ENCODE results near the gene KRTAP12-1.

Gene KRTAP12-1

GRCh38 chr21:44713130-44713529 lies 31.2 kb upstream of the KRTAP12-1 start:
- TF ChIP-seq, protein P1, sequence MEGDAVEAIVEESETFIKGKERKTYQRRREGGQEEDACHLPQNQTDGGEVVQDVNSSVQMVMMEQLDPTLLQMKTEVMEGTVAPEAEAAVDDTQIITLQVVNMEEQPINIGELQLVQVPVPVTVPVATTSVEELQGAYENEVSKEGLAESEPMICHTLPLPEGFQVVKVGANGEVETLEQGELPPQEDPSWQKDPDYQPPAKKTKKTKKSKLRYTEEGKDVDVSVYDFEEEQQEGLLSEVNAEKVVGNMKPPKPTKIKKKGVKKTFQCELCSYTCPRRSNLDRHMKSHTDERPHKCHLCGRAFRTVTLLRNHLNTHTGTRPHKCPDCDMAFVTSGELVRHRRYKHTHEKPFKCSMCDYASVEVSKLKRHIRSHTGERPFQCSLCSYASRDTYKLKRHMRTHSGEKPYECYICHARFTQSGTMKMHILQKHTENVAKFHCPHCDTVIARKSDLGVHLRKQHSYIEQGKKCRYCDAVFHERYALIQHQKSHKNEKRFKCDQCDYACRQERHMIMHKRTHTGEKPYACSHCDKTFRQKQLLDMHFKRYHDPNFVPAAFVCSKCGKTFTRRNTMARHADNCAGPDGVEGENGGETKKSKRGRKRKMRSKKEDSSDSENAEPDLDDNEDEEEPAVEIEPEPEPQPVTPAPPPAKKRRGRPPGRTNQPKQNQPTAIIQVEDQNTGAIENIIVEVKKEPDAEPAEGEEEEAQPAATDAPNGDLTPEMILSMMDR (IDR thresholded peaks at IDR 0.05; ENCODE audit: extremely low read depth, insufficient read depth, missing control alignments), result no peak
- in situ Hi-C loops (cut with MboI; ENCODE audit: low pct_unique_long_range_greater_than_20kb, low sequenced_read_pairs, unreplicated experiment), result loop anchor here (10.0 kb wide), 1 partner anchor 62 kb away; no protein-coding TSS in a partner anchor
- DNase-seq (ENCODE audit: low spot score), result no peak

GRCh38 chr21:44712203-44713028 lies 30.5 kb upstream of the KRTAP12-1 start:
- in situ Hi-C loops (cut with MboI; ENCODE audit: low pct_unique_long_range_greater_than_20kb, low sequenced_read_pairs, unreplicated experiment), result loop anchor here (10.0 kb wide), 1 partner anchor 62 kb away; no protein-coding TSS in a partner anchor
- TF ChIP-seq, protein P1 (IDR thresholded peaks at IDR 0.05; ENCODE audit: extremely low read depth, insufficient read depth, missing control alignments), result no peak
- no peak for DNase-seq (ENCODE audit: low spot score)

DNA sequence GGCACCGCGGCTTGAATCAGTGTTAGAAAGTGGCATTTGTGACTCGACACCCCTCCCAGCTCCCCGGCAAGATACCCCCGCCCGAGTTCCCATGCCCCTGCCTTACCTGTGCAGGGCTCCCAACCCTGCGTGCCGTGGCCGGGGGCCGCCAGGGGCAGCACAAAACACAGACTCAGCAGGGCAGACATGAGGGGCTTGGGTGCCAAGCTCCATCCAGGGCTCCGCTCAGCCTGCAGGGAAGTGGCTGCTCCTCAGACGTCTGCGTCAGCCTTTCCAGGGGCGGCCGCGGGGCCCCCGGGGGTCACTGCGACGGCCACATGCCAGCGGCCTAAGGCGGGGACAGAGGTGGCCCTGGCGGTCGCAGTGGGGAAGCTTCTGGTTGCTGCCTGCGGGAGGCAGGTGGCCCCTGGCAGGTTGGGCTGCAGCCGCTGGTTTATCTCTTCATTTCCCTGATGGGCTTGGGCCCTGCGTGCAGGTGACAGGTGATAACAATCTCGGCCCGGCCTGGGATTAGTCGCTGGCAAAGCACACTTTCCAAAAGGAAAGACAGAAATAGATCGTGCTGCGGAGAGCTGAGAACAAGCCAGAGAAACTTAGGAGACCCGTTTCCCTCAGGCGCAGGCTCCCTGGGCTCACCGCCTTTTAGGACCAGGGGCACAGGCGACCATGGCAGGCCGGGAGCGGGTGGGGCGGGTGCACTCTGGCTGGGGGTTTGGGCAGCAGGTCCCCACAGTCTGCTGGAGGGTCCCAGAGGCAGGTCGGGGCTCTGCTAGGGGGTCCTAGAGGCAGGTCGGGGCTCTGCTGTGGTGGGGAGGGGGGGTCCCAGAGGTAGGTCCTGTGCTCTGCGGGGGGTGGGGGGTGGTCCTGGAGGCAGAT lies 29.6 kb upstream of the KRTAP12-1 start, which contains the start of gene TSPEAR:
TSPEAR (minus strand) TSS at position 246 of the 876 bp plus-strand sequence; CDS start at position 188, 58 bp downstream.
- DNase-seq (ENCODE audit: low spot score), result no peak
- in situ Hi-C loops (cut with MboI; ENCODE audit: low pct_unique_long_range_greater_than_20kb, low sequenced_read_pairs, unreplicated experiment), result loop anchor here (10.0 kb wide), 1 partner anchor 63 kb away; no protein-coding TSS in a partner anchor

DNA sequence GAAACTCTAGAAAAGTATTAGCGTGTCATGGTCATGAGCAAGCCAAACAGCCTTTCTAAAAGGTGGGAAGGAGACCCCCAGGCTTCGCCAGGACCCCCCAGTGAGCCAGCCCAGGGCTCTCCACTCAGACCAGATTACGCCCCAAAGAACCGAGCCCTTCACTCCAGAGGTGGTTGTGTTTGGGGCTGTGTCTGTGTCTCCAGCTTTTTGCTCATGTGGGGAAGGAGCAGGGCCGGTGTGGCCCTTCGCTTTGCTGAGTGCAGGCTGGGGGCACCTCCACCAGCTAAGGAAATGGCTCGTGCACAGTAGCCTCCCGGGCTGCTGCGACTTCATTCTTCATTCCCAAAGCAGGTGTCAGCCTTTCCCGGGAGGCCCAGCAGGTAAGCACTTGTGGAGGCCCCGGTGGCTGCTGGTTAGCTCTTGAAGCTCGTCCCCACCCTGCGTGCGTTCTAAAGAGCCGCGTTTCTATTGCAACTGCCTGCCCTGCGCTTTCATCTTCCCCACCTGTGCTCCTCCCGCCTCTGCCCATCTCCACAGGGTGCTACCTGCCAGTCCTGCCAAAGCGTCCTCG lies 28.9 kb upstream of the KRTAP12-1 start:
- in situ Hi-C loops (cut with MboI; ENCODE audit: low pct_unique_long_range_greater_than_20kb, low sequenced_read_pairs, unreplicated experiment), result loop anchor here (10.0 kb wide), 1 partner anchor 64 kb away; no protein-coding TSS in a partner anchor
- TF ChIP-seq, protein P1 (IDR thresholded peaks at IDR 0.05; ENCODE audit: extremely low read depth, insufficient read depth, missing control alignments), result no peak
- DNase-seq (ENCODE audit: low spot score), result no peak

More for the DNA sequence above, 29.6 kb upstream of the KRTAP12-1 start, which contains the start of gene TSPEAR:
- TF ChIP-seq, protein P1 (IDR thresholded peaks at IDR 0.05; ENCODE audit: extremely low read depth, insufficient read depth, missing control alignments), result no peak

DNA sequence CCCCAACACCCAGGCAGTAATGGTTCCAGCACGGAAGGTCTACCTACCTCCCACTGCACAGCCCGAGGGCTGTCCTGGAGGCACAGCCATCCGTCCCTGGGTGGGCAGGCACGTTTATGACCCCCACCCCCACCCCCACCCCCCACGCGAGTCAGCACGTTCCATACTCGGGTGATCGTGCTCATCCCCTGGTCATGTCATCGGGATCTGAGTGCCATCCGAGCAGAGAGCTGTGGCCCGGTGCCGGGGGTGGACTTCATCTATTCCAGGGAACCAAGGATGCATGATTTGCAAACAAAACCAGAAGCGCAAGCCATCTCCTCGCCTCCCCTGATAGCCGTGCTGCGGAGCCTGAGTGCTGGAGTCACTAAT lies 28.3 kb upstream of the KRTAP12-1 start:
- TF ChIP-seq, protein P1 (IDR thresholded peaks at IDR 0.05; ENCODE audit: extremely low read depth, insufficient read depth, missing control alignments), result no peak
- DNase-seq (ENCODE audit: low spot score), result no peak
- in situ Hi-C loops (cut with MboI; ENCODE audit: low pct_unique_long_range_greater_than_20kb, low sequenced_read_pairs, unreplicated experiment), result loop anchor here (10.0 kb wide), 1 partner anchor 65 kb away; no protein-coding TSS in a partner anchor
